Memory B cell (primary cell): ENCODE measurements around the gene GOLGA8A.

Source experiments
- ATAC-seq: fragments of 150-1000 bp; cut with Tn5 transposase; 2 replicates; pipeline ENCODE4 v1.10.0; 2021; ENCODE audit warnings: low read depth, mild to moderate bottlenecking, moderate library complexity
- DNase-seq, 2 donors: peaks; one replicate each; pipeline ENCODE4 v3.0.0; 2022; ENCODE audit warnings: low spot score in 2 of 2
- H3K27ac Mint-ChIP-seq: one replicate; pipeline ENCODE4 v1.8.0; 2022; ENCODE audit warnings: mild to moderate bottlenecking, moderate library complexity, mixed read lengths
- H3K27me3 Mint-ChIP-seq: one replicate; pipeline ENCODE4 v1.8.0; 2022; ENCODE audit warnings: mixed read lengths
- H3K36me3 Mint-ChIP-seq: one replicate; pipeline ENCODE4 v1.8.0; 2022; ENCODE audit warnings: mild to moderate bottlenecking, mixed read lengths
- H3K4me1 Mint-ChIP-seq: one replicate; pipeline ENCODE4 v1.8.0; 2022; ENCODE audit warnings: mixed read lengths
- H3K4me3 Mint-ChIP-seq: one replicate; pipeline ENCODE4 v1.8.0; 2022; ENCODE audit warnings: mild to moderate bottlenecking, moderate library complexity, mixed read lengths
- H3K9me3 Mint-ChIP-seq: one replicate; pipeline ENCODE4 v1.8.0; 2022; ENCODE audit warnings: mixed read lengths

The GOLGA8A gene, protein sequence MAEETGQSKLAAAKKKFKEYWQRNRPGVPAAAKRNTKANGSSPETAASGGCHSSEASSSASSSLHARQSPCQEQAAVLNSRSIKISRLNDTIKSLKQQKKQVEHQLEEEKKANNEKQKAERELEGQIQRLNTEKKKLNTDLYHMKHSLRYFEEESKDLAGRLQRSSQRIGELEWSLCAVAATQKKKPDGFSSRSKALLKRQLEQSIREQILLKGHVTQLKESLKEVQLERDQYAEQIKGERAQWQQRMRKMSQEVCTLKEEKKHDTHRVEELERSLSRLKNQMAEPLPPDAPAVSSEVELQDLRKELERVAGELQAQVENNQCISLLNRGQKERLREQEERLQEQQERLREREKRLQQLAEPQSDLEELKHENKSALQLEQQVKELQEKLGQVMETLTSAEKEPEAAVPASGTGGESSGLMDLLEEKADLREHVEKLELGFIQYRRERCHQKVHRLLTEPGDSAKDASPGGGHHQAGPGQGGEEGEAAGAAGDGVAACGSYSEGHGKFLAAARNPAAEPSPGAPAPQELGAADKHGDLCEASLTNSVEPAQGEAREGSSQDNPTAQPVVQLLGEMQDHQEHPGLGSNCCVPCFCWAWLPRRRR

DNA sequence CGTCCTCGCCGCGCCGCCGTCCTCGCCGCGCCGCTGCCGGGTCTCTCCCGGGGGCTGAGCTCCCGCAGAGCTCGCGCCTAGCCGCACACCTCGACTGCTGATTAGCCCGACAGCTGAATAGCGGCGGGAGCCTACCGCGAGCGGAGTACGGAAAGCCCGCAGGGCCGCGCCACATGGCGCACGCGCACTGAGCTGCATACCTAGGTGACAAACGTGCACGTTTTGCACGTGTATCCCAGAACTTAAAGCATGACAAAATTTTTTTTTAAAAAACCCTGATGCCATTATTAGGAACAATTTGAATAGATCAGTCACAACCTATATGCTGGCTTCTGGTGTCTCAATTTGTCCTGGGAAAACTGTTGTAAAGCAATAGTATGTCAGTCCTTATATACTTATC is at the start of gene GOLGA8A:
Gene GOLGA8A (minus strand): TSS at position 122 of the 400 bp plus-strand sequence. CDS start 48,117 bp downstream, outside the sequence.
- Mint-ChIP-seq H3K27ac (peak within 1 kb of the TSS; percentile 88), H3K9me3 (no peaks in the 10 kb centered on the region), H3K4me3 (peak within 1 kb of the TSS; percentile 95), H3K36me3 (peaks cover 8% of the 10 kb centered on the region), H3K4me1 (peaks cover 14% of the 10 kb centered on the region), H3K27me3 (no peaks in the 10 kb centered on the region)
- ATAC-seq (peak; percentile 86), DNase-seq (peak; percentile 58 to 68)

DNA sequence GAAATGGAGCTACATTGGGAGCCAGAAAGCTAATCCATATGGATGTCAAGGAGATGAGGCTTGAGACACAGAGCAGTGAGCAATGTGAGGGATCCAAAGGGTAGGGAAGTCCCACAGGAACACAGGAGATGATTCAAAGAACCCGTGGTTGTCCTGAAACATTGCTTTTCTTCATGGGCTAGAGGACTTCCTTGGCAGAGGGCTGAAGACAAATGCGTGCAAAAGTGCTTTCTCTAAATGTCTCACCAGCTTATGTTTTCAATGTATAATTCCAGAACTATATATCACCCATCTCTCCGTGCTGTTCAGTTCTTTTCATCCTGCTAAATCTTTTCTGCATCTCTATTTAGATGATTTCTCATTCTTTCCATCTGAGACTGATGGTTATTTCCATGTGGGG is 46.0 kb upstream of the GOLGA8A start:
- H3K36me3 Mint-ChIP-seq = no peaks in the 10 kb centered on the region
- DNase-seq (no peak), ATAC-seq (no peak)
- no peaks in the 10 kb centered on the region for H3K9me3 Mint-ChIP-seq
- H3K27me3 Mint-ChIP-seq = peaks cover 21% of the 10 kb centered on the region
- no peaks in the 10 kb centered on the region for H3K4me1 Mint-ChIP-seq
- H3K4me3 Mint-ChIP-seq = no peak overlapping the region
- H3K27ac Mint-ChIP-seq = no peak overlapping the region

- H3K27me3 Mint-ChIP-seq = peaks cover 24% of the 10 kb centered on the region
- no peaks in the 10 kb centered on the region for H3K4me1 Mint-ChIP-seq
- no peaks in the 10 kb centered on the region for H3K9me3 Mint-ChIP-seq
Observed at GRCh38 chr15:34481370-34481769, 43.8 kb upstream of the GOLGA8A start.

DNA sequence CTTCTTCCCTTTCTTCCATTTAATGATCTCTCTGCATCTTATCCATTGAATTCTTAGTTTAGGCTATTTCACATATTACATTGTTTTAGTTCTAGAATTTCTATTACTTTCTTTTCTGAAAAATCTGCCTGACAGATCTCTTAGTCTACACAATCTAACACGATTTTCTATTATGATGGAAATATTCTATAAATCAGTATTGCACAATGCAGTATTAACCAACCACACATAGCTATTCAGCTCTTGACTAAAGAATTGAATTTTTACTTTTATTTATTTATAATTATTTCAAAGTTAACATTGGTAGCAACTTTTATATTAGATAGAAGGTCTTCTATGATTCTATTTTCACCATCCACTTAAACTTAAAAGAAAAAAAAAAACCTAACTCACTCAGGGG is 36.2 kb upstream of the GOLGA8A start:
- H3K4me1 Mint-ChIP-seq = no peaks in the 10 kb centered on the region
- no peak for ATAC-seq
- H3K27me3 Mint-ChIP-seq = peaks cover 10% of the 10 kb centered on the region
- no peak for DNase-seq
- H3K9me3 Mint-ChIP-seq = no peaks in the 10 kb centered on the region
- no peak overlapping the region for H3K4me3 Mint-ChIP-seq
- H3K27ac Mint-ChIP-seq = no peak overlapping the region
- peaks cover 1% of the 10 kb centered on the region for H3K36me3 Mint-ChIP-seq

More at GRCh38 chr15:34481370-34481769, 43.8 kb upstream of the GOLGA8A start:
- ATAC-seq = no peak
- no peak overlapping the region for H3K27ac Mint-ChIP-seq
- H3K4me3 Mint-ChIP-seq = no peak overlapping the region
- no peaks in the 10 kb centered on the region for H3K36me3 Mint-ChIP-seq
- no peak for DNase-seq

DNA sequence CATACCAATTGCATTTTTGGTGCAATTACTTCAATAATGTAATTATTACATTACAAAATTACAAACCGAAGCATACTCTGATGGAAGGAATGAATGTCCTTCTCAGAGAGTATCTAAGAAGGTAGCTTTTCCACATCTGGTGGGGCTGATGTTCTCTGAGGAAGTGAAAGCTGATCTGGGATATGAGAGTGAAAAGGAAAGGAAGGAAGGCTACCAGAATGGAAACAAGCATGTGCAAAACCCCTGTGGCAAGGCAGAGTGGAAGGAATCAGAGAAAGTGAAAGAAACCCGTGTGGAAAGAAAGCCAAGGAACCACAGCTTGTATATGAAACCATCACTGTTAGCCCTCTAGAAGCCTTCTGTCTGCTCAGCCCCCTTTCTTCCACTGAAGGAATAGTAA is 35.3 kb upstream of the GOLGA8A start:
- Mint-ChIP-seq H3K27me3 (peaks cover 10% of the 10 kb centered on the region), H3K4me1 (no peaks in the 10 kb centered on the region), H3K9me3 (no peaks in the 10 kb centered on the region), H3K27ac (no peak overlapping the region), H3K4me3 (no peak overlapping the region), H3K36me3 (peaks cover 1% of the 10 kb centered on the region)
- DNase-seq (no peak), ATAC-seq (no peak)

DNA sequence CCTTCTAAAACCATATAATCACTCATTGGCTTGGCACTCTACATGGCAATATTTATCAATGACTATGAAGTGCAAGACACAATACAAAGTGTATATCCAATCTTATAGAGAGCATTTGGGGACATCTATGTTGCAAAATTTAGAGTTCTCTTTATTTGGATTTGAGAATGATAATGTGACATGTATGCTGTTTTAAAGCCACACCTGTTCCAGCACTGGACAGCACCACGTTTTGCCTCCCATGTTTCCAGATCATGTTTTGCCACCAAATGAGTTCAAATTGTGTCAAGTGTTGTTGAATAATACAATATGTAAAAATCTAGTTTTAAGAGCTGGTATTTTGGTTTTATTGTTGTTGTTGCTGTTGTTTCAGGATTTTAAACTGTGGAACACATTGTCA is 33.3 kb upstream of the GOLGA8A start:
- no peak overlapping the region for H3K4me3 Mint-ChIP-seq
- peaks cover 7% of the 10 kb centered on the region for H3K27me3 Mint-ChIP-seq
- ATAC-seq (no peak), DNase-seq (no peak)
- peaks cover 1% of the 10 kb centered on the region for H3K36me3 Mint-ChIP-seq
- H3K27ac Mint-ChIP-seq = no peak overlapping the region
- H3K9me3 Mint-ChIP-seq = no peaks in the 10 kb centered on the region
- H3K4me1 Mint-ChIP-seq = no peaks in the 10 kb centered on the region

DNA sequence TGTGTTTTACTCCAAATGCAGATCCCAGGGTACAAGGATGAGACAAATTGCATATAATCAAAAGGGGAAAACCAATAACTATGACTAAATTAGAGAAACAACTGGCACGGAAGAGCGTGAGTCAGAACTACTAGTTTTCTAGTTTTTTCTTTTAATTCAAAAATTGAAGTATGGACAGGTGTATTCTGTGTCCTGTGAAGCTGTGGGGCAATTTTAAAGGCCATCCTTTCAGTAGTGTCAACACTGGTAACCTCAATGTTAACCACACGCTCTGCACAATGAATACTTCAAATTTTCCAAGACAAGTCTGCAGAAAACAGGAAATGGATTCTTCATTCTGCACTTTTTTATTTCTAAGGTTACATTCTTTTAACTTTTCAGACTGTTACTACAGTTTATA is 32.5 kb upstream of the GOLGA8A start:
- ATAC-seq = no peak
- H3K9me3 Mint-ChIP-seq = no peaks in the 10 kb centered on the region
- no peak overlapping the region for H3K27ac Mint-ChIP-seq

GRCh38 chr15:34461730-34462129 is 24.1 kb upstream of the GOLGA8A start:
- Mint-ChIP-seq H3K27me3 (peaks cover 7% of the 10 kb centered on the region), H3K27ac (no peak overlapping the region), H3K4me1 (no peaks in the 10 kb centered on the region), H3K4me3 (no peak overlapping the region), H3K36me3 (no peaks in the 10 kb centered on the region), H3K9me3 (no peaks in the 10 kb centered on the region)
- no peak for ATAC-seq
- DNase-seq = no peak

More for the DNA sequence above, 32.5 kb upstream of the GOLGA8A start:
- no peaks in the 10 kb centered on the region for H3K36me3 Mint-ChIP-seq
- H3K4me1 Mint-ChIP-seq = no peaks in the 10 kb centered on the region
- no peak for DNase-seq
- no peak overlapping the region for H3K4me3 Mint-ChIP-seq
- peaks cover 1% of the 10 kb centered on the region for H3K27me3 Mint-ChIP-seq

GRCh38 chr15:34460451-34460850 is 22.8 kb upstream of the GOLGA8A start:
- ATAC-seq (no peak), DNase-seq (no peak)
- no peak overlapping the region for H3K4me3 Mint-ChIP-seq
- no peaks in the 10 kb centered on the region for H3K36me3 Mint-ChIP-seq
- H3K9me3 Mint-ChIP-seq = no peaks in the 10 kb centered on the region
- no peaks in the 10 kb centered on the region for H3K4me1 Mint-ChIP-seq
- peaks cover 7% of the 10 kb centered on the region for H3K27me3 Mint-ChIP-seq
- no peak overlapping the region for H3K27ac Mint-ChIP-seq

DNA sequence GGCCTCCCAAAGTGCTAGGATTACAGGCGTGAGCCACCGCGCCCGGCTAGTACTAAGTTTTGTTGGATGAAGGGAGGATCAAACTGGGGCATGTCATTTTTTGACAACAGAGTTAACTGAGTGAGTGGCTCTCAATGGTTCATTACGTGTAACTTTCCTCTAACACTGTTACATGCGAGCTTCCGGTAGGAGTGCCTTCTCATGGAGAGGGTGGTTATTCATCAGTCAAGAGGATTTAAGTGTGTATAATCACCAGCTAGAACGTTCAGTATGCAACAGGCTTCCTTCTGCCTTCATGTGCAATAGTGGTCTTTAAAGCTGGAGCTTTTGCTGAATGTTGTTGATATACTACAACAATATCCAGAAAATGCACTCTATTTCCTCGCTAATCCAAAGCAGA is 19.1 kb upstream of the GOLGA8A start:
- H3K27ac Mint-ChIP-seq = no peak overlapping the region
- no peaks in the 10 kb centered on the region for H3K4me1 Mint-ChIP-seq
- H3K27me3 Mint-ChIP-seq = peaks cover 6% of the 10 kb centered on the region
- no peak overlapping the region for H3K4me3 Mint-ChIP-seq
- H3K9me3 Mint-ChIP-seq = no peaks in the 10 kb centered on the region
- ATAC-seq (no peak), DNase-seq (no peak)
- no peaks in the 10 kb centered on the region for H3K36me3 Mint-ChIP-seq

DNA sequence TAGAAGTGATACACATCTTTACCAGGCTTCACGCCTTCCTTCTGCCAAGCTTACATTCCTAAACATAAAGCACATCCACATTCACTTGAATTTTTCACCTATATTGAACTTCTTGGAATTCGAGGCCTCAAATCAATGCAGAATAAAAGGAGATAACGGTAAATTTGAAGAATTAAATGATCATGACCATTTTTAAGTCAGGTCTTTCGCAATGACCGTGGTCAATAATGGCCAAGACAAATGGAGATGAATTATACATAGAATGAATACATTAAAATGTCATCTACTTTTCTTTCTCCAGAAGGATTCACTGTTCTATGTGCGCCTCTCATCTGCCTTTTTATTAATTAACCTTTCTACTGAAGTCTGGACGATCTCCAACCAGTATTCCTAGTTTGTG is 5.3 kb upstream of the GOLGA8A start:
- no peaks in the 10 kb centered on the region for H3K4me1 Mint-ChIP-seq
- DNase-seq (no peak), ATAC-seq (no peak)
- peaks cover 8% of the 10 kb centered on the region for H3K27me3 Mint-ChIP-seq
- H3K36me3 Mint-ChIP-seq = no peaks in the 10 kb centered on the region
- no peak overlapping the region for H3K27ac Mint-ChIP-seq
- H3K9me3 Mint-ChIP-seq = no peaks in the 10 kb centered on the region
- no peak overlapping the region for H3K4me3 Mint-ChIP-seq

- H3K27me3 Mint-ChIP-seq = peaks cover 5% of the 10 kb centered on the region
- no peak for DNase-seq
- no peak for ATAC-seq
- no peaks in the 10 kb centered on the region for H3K9me3 Mint-ChIP-seq
- H3K36me3 Mint-ChIP-seq = peaks cover 2% of the 10 kb centered on the region
- peaks cover 10% of the 10 kb centered on the region for H3K4me1 Mint-ChIP-seq
- H3K4me3 Mint-ChIP-seq = no peak overlapping the region
- no peak overlapping the region for H3K27ac Mint-ChIP-seq
Observed at GRCh38 chr15:34439878-34440277, 2.3 kb upstream of the GOLGA8A start.

- H3K4me1 Mint-ChIP-seq = peaks cover 14% of the 10 kb centered on the region
- peaks cover 8% of the 10 kb centered on the region for H3K36me3 Mint-ChIP-seq
- peak; percentile 68 for ATAC-seq
- no peaks in the 10 kb centered on the region for H3K27me3 Mint-ChIP-seq
- H3K4me3 Mint-ChIP-seq = peak overlapping the region; percentile 79
- H3K27ac Mint-ChIP-seq = no peak overlapping the region
- no peaks in the 10 kb centered on the region for H3K9me3 Mint-ChIP-seq
- peak; percentile 35 to 64 for DNase-seq
Observed at GRCh38 chr15:34436956-34437442, 609 bp downstream of the GOLGA8A start.

DNA sequence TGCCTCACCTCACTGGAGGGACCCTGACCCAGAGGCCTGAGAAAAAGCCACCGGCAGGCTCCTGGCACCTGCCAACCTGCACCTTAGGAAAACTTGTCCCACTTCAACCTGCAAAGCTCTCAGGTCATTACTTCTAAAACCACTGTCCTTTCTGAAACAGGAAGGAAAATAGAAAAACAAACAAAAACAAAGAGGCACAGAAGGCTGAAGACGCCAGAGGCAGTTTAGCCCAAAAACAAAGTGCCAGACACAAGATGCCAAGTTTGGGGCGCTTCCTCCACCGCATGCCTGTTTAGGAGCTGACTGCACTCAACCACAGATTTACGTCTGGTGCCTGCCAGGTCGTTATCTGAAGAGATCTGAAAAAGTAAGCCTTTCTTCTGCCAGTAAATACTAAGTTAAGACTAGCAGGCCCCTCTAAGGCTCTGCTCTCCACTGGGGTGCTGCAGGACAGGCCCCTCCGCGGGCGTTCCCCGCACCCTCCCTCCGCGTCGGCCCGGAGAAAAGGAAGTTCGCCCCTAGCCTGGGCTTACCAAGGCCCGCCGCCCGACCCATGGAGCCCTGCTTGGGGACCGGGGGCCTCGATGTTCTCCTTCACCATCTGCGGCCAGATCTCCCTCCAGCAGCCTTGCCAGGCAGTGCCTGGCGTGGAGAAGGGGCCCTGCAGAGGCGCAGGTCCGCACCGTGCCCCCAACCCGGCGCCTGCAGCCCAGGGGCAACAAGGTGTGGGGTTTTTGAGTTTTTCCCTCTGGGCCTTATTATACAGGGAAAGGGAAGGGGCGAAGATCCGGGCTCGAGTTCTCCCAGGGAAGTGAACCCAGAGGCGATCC is 1.3 kb downstream of the GOLGA8A start:
- Mint-ChIP-seq H3K9me3 (no peaks in the 10 kb centered on the region), H3K4me1 (peaks cover 14% of the 10 kb centered on the region), H3K4me3 (peak overlapping the region; percentile 79), H3K27me3 (no peaks in the 10 kb centered on the region), H3K36me3 (peaks cover 8% of the 10 kb centered on the region), H3K27ac (no peak overlapping the region)
- peak; percentile 9 to 26 for DNase-seq
- ATAC-seq = peak; percentile 17
